HL-60/S4 treated with phorbol 12-myristate 13-acetate at 8.2 ng/mL for 4 days and 3 days (cell line): ENCODE data around the gene LYST.

Experiments
- in situ Hi-C: fragments of 300-500 bp; cut with MboI; formaldehyde crosslinking; loops from 2 replicates; pipeline ENCODE4 v1.15.0; 2022; ENCODE audit warnings: low sequenced_read_pairs

LYST gene

DNA sequence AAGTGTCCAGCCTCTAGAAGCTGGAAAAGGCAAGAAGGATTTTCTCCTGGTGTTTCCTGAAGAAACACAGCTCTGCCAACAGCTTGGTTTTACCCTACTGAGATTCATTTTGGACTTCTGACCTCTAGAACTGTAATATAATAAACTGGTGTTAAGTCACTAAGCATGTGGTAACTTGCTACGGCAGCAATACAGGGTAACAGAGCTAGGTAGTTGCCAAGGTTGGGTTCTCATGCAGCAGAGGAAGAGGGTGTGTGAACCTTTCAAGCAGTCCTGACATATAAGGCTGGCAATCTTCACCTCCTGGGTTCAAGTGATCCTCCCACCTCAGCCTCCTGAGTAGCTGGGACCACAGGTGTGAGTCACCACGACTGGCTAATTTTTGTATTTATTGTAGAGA, 253.1 kb downstream of the LYST start:
- in situ Hi-C loops: no loop called here

DNA sequence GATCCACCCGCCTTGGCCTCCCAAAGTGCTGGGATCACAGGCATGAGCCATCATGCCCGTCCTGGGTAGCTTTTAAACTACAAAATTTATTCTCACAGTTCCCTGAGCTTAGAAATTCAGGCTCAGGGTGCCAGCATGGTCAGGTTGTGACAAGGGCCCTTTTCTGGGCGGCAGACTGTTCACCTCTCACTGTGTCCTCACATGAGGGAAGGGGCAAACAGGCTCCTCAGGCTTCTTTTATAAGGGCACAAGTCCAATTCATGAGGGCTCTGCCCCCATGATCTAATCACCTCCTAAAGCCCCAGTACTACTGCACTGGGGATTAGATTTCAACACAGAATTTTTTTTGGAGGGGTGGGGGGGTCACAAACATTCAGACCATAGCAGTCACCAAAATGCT, 253.9 kb downstream of the LYST start:
- in situ Hi-C loops: no loop called here
